Astrocyte of the cerebellum (primary cell): ENCODE data around the gene TRAM2.

Experiments used
- DNase-seq: peaks from one replicate; pipeline ENCODE4 v3.0.0-alpha.2; 2011; ENCODE audit warnings: low read depth
- H3K4me3 ChIP-seq: 2 replicates; pipeline ENCODE4 v1.5.1; 2011; ENCODE audit warnings: mild to moderate bottlenecking, low read depth, low read length, moderate library complexity
- in situ Hi-C: cut with HindIII; loops from 2 replicates; pipeline ENCODE4 v1.10.0; 2017; ENCODE audit warnings: low sequenced_read_pairs
- TF ChIP-seq, protein P1 (sequence below): IDR thresholded peaks from 2 replicates; pipeline ENCODE4 v1.5.1; 2012; ENCODE audit warnings: low read length, low read depth, moderate library complexity, mild to moderate bottlenecking; ENCODE audit errors: missing control alignments

The TRAM2 gene

GRCh38 chr6:52564856-52565255 lies 12.0 kb downstream of the TRAM2 start:
- no peak overlapping the region for H3K4me3 ChIP-seq
- in situ Hi-C loops = no loop called here
- TF ChIP-seq, protein P1, sequence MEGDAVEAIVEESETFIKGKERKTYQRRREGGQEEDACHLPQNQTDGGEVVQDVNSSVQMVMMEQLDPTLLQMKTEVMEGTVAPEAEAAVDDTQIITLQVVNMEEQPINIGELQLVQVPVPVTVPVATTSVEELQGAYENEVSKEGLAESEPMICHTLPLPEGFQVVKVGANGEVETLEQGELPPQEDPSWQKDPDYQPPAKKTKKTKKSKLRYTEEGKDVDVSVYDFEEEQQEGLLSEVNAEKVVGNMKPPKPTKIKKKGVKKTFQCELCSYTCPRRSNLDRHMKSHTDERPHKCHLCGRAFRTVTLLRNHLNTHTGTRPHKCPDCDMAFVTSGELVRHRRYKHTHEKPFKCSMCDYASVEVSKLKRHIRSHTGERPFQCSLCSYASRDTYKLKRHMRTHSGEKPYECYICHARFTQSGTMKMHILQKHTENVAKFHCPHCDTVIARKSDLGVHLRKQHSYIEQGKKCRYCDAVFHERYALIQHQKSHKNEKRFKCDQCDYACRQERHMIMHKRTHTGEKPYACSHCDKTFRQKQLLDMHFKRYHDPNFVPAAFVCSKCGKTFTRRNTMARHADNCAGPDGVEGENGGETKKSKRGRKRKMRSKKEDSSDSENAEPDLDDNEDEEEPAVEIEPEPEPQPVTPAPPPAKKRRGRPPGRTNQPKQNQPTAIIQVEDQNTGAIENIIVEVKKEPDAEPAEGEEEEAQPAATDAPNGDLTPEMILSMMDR = no peak
- no peak for DNase-seq

- in situ Hi-C loops = no loop called here
- TF ChIP-seq, protein P1 = no peak
- no peak overlapping the region for H3K4me3 ChIP-seq
- no peak for DNase-seq
These were observed 13.9 kb downstream of the TRAM2 start for GRCh38 chr6:52562911-52563310.

- TF ChIP-seq, protein P1 = no peak
- in situ Hi-C loops = no loop called here
- no peak overlapping the region for H3K4me3 ChIP-seq
- DNase-seq = no peak
These were observed 16.4 kb downstream of the TRAM2 start for GRCh38 chr6:52560462-52560861.

- no peak for DNase-seq
- TF ChIP-seq, protein P1 = no peak
- H3K4me3 ChIP-seq = no peak overlapping the region
- in situ Hi-C loops = no loop called here
These were observed 18.4 kb downstream of the TRAM2 start for GRCh38 chr6:52558266-52559000.

DNA sequence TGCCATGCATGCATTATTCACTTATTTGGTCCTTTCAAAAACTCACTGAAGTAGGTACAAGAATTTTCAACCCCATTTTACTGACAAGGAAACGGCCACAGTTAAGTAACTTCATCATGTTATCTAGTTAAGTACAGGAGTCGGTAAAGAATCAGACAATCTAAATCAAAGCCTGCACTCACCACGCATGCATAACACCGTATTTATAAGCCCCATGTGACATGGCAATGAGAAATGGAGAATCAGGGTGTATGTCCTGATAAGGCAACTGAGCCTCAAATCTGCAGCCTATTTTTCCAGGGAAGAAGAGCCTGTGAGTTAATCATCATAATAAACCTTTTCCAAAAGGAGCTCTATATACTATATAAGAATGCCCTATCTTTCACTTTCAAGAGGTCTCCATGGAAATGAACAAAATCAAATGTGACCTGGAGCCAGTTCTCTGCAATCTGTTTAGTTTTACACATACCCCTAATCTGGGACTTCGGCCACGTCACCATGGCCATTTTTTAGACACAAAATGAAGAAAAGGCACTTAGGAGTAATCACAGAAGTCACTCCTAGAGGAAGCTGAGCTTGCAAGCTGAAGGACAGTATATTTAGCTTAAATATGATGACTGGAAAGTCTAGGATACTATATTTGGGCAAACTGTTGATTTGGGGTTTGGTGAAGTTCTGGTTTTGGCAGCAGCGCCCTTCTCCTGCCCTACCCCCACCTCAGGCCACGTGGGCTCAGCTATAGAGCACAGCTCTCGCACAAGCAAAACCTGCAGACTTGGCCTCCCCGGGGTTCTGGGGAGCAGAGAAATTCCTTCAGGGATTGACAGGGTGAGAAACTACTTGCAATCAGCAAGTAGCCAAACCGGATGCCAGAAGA lies 19.2 kb downstream of the TRAM2 start:
- no peak overlapping the region for H3K4me3 ChIP-seq
- TF ChIP-seq, protein P1 = no peak
- DNase-seq = no peak
- in situ Hi-C loops = no loop called here

DNA sequence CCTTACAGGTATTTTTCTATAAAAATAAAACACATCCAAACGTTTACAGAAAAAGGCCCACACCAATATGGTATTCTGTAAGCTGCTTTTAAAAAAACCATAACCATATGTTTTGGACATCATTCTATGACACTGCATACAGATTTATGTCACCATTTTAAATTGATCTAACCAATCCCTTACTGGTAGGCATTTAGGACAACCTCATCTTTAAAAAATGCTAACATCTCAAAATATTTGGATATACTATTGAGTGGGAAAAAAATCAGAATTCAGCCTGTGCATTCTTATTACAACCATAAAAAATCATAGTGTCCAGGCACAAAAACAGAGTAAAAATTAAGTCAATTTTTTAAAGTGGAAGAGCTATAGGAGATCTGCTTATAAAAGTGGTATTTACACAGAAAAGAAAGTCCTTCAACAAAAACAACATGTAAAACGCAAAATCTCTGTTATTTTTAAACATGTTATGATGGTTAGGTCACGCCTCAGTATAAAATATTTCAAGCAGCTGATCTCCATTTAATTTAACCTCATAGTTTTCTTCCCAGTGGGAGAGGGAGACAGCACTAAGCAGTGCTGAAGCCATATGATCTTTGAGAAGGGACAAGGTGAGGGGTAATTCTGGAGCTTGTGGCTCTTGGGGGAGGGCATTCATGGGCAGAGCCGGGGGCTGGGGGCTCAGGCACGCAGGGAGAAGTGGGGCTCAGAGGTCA lies 21.2 kb downstream of the TRAM2 start:
- TF ChIP-seq, protein P1 = no peak
- H3K4me3 ChIP-seq = no peak overlapping the region
- in situ Hi-C loops = no loop called here
- no peak for DNase-seq
